Amniotic epithelial cell (primary cell): ENCODE results near the gene METTL1.

Experiments
- DNase-seq: peaks from one replicate; pipeline ENCODE4 v3.0.0-alpha.2; 2010; ENCODE audit warnings: low read depth

METTL1 gene

GRCh38 chr12:57767876-57768275 lies 4.0 kb downstream of the METTL1 start:
- DNase-seq = no peak

GRCh38 chr12:57767305-57767698 lies 4.6 kb downstream of the METTL1 start:
- no peak for DNase-seq

- DNase-seq = peak; percentile 70
These were observed 5.2 kb downstream of the METTL1 start, which contains the start of gene CYP27B1 for GRCh38 chr12:57766464-57767304. TSS of gene CYP27B1 (minus strand) at chr12:57767078. CDS start at chr12:57767041, 37 bp downstream.

- no peak for DNase-seq
These were observed 6.0 kb downstream of the METTL1 start for GRCh38 chr12:57765698-57766463.

GRCh38 chr12:57765003-57765697 lies 6.8 kb downstream of the METTL1 start:
- peak; percentile 16 for DNase-seq

- DNase-seq = no peak
These were observed 7.3 kb downstream of the METTL1 start for GRCh38 chr12:57764662-57765002.

GRCh38 chr12:57763881-57764661 lies 7.8 kb downstream of the METTL1 start:
- DNase-seq = no peak

GRCh38 chr12:57762463-57762862 lies 9.4 kb downstream of the METTL1 start:
- DNase-seq = no peak

- DNase-seq = no peak
These were observed 10.4 kb downstream of the METTL1 start for GRCh38 chr12:57761391-57761998.

- no peak for DNase-seq
These were observed 11.4 kb downstream of the METTL1 start for GRCh38 chr12:57760347-57760982.

GRCh38 chr12:57759360-57759980 lies 12.4 kb downstream of the METTL1 start:
- no peak for DNase-seq

GRCh38 chr12:57758552-57759359 lies 13.1 kb downstream of the METTL1 start:
- no peak for DNase-seq

- no peak for DNase-seq
These were observed 14.1 kb downstream of the METTL1 start for GRCh38 chr12:57757771-57758170.

- peak; percentile 21 for DNase-seq
These were observed 15.2 kb downstream of the METTL1 start for GRCh38 chr12:57756406-57757341.

- no peak for DNase-seq
These were observed 16.2 kb downstream of the METTL1 start for GRCh38 chr12:57755454-57756372.

GRCh38 chr12:57755194-57755453 lies 16.8 kb downstream of the METTL1 start:
- no peak for DNase-seq

GRCh38 chr12:57754411-57755193 lies 17.3 kb downstream of the METTL1 start, which contains the start of gene MARCHF9:
TSS of gene MARCHF9 (plus strand) at chr12:57755103. CDS start at chr12:57755529, 426 bp downstream.
- DNase-seq = no peak
